ENCODE results near the gene RAI1.

Gene RAI1

GRCh38 chr17:17789828-17790636 is 108.8 kb downstream of the RAI1 start:
- DNase-seq = no peak

- DNase-seq = no peak
These were observed 109.6 kb downstream of the RAI1 start for GRCh38 chr17:17790637-17791464.

GRCh38 chr17:17792037-17792550 is 110.8 kb downstream of the RAI1 start:
- DNase-seq = no peak

DNA sequence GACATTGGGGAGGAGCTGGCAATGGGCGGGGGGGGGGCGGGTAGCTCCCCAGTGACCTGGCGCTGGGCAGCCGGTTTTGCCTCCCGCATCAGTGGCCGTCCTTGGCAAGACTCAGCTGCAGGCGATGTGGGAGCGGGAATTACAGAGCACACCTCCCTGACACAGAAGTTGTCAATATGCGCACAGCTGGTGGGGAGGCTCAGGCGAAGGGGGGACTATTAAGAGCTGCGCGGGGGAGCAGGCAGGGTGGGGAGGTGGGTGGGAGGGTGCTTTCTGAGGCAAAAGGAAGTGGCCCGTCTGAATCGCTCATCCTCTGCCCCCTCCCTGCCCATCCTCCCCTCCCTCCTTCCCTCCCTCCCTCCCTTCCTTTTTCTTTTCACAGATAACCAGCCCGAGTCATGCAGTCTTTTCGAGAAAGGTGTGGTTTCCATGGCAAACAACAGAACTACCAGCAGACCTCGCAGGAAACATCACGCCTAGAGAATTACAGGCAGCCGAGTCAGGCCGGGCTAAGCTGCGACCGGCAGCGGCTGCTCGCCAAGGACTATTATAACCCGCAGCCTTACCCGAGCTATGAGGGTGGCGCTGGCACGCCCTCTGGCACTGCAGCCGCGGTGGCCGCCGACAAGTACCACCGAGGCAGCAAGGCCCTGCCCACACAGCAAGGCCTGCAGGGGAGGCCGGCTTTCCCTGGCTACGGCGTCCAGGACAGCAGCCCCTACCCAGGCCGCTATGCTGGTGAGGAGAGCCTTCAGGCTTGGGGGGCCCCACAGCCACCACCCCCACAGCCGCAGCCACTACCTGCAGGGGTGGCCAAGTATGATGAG is 111.5 kb downstream of the RAI1 start:
- DNase-seq = peak in 1 of 2 donors; percentile 21

- DNase-seq = no peak
These were observed 112.3 kb downstream of the RAI1 start for GRCh38 chr17:17793378-17794214.

GRCh38 chr17:17794382-17794781 is 113.1 kb downstream of the RAI1 start:
- no peak for DNase-seq

- DNase-seq = no peak
These were observed 114.0 kb downstream of the RAI1 start for GRCh38 chr17:17795296-17795695.

- DNase-seq = no peak
These were observed 114.9 kb downstream of the RAI1 start for GRCh38 chr17:17795946-17796786.

DNA sequence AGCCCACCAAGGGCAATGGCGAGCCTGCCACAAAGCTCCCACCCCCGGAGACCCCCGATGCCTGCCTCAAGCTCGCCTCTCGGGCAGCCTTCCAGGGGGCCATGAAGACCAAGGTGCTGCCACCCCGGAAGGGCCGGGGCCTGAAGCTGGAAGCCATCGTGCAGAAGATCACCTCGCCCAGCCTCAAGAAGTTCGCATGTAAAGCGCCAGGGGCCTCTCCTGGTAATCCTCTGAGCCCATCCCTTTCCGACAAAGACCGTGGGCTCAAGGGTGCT is 115.5 kb downstream of the RAI1 start:
- DNase-seq = no peak

DNA sequence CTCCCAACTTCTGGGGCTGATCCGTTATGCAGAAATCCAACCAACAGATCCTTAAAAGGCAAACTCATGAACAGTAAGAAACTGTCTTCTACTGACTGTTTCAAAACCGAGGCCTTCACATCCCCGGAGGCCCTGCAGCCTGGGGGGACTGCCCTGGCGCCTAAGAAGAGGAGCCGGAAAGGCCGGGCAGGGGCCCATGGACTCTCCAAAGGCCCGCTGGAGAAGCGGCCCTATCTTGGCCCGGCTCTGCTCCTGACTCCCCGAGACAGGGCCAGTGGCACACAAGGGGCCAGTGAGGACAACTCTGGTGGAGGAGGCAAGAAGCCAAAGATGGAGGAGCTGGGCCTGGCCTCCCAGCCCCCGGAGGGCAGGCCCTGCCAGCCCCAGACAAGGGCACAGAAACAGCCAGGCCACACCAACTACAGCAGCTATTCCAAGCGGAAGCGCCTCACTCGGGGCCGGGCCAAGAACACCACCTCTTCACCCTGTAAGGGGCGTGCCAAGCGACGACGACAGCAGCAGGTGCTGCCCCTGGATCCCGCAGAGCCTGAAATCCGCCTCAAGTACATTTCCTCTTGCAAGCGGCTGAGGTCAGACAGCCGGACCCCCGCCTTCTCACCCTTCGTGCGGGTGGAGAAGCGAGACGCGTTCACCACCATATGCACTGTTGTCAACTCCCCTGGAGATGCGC is 116.0 kb downstream of the RAI1 start:
- DNase-seq = no peak

DNA sequence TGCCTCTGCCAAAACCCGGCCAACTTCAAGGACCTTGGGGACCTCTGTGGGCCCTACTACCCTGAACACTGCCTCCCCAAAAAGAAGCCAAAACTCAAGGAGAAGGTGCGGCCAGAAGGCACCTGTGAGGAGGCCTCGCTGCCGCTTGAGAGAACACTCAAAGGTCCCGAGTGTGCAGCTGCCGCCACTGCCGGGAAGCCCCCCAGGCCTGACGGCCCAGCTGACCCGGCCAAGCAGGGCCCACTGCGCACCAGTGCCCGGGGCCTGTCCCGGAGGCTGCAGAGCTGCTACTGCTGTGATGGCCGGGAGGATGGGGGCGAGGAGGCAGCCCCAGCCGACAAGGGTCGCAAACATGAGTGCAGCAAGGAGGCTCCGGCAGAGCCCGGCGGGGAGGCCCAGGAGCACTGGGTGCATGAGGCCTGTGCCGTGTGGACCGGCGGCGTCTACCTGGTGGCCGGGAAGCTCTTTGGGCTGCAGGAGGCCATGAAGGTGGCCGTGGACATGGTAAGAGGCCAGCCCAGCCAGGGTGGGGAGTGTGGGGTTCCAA is 116.8 kb downstream of the RAI1 start:
- DNase-seq = no peak

- DNase-seq = no peak
These were observed 117.5 kb downstream of the RAI1 start for GRCh38 chr17:17798573-17799255.

- DNase-seq = no peak
These were observed 119.3 kb downstream of the RAI1 start for GRCh38 chr17:17800504-17801021.

GRCh38 chr17:17801800-17802481 is 120.7 kb downstream of the RAI1 start:
- no peak for DNase-seq

- DNase-seq = no peak
These were observed 122.7 kb downstream of the RAI1 start for GRCh38 chr17:17804007-17804406.

GRCh38 chr17:17805575-17805974 is 124.3 kb downstream of the RAI1 start:
- DNase-seq = no peak

DNA sequence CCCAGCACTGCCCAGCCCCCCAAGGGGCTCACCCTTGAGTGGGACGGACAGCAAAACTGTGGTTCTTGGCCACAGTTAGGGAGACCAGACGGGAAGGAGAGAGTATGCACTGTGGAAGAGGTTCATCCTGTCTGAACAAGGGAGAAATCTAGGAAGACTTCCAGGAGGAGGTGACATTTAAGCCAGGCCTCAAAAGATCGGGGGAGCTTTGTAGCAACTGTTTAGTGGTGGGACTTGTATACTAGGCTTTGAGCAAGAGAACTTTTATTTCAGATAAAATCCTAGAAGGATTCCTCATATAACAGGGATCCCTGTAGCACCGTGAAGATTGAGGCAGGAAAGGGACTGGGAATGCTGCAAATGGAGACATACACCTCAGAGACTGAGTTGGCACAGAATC is 124.8 kb downstream of the RAI1 start:
- DNase-seq = no peak

DNA sequence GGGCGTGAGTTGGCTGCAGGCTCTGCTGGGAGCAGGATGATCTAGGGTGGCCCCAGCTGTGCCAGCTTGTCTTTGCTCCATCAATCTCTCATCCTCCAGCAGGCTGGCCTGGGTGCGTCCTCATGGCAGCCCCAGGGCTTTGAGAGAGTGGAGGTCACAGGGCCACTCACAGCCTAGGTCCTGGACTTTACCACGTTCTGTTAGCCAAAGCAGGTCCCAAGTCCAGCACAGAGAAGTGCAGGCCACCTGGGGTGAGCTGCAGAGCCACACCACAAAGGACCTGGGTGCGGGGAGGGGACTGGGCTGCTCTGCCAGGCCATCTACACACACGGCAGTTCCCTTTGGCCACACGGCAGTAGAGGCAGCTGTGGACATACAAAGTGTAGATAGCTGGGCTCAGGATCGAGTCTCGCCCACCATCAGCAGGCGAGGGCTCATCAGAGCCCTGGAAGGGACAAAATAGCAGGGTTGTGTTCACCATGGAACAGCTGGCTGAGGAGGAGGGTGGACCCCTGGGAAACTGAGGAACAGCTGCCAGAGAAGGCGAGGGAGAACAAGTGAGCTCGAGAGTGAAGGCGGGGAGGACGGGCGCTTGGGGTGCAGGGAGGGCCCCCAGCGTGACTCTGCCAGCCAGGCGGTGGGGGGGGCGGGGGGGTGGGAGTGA is 125.5 kb downstream of the RAI1 start:
- DNase-seq = no peak

All from stimulated activated CD4-positive, alpha-beta T cell treated with anti-CD3 and anti-CD28 coated beads, Interleukin-2, amount 100 ng/mL, for 48 hours (primary cell).